Measurements from ENCODE around the gene ENPP6.

DNA sequence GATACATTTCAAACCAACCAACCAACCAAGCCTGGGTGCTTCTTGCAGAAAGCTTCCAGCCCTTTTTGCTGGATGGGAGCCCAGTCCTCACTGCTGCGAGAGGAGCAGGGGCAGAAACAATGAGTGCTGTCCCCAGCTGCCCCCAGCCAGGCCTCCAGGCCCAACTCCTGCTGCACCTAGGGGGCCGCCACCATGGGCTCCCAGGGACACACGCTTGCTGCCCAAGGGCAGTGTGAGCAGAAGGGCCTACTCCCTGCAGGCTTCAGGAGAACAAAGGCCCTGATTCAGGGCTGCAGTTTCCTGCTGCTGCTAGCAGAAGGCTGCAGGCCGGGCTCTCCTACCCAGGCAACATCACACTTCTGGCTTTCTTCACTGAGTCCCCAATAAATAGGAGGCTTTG lies 37.7 kb upstream of the ENPP6 start:
- TF ChIP-seq, protein P1, sequence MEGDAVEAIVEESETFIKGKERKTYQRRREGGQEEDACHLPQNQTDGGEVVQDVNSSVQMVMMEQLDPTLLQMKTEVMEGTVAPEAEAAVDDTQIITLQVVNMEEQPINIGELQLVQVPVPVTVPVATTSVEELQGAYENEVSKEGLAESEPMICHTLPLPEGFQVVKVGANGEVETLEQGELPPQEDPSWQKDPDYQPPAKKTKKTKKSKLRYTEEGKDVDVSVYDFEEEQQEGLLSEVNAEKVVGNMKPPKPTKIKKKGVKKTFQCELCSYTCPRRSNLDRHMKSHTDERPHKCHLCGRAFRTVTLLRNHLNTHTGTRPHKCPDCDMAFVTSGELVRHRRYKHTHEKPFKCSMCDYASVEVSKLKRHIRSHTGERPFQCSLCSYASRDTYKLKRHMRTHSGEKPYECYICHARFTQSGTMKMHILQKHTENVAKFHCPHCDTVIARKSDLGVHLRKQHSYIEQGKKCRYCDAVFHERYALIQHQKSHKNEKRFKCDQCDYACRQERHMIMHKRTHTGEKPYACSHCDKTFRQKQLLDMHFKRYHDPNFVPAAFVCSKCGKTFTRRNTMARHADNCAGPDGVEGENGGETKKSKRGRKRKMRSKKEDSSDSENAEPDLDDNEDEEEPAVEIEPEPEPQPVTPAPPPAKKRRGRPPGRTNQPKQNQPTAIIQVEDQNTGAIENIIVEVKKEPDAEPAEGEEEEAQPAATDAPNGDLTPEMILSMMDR (IDR thresholded peaks at IDR 0.05), result no peak
- TF ChIP-seq POLR2A (IDR thresholded peaks at IDR 0.05), result no peak
